Upper lobe of left lung (tissue), 6 donors: ENCODE results near the gene RAB38. TPM values are rescaled to one million over a fixed set of nuclear protein-coding genes. Genes with fewer than 3 reads are reported as not detected.
A peak's percentile ranks its signal among the peaks of the same experiment; 100 is the strongest.

ENCODE experiments used
- ATAC-seq, 2 donors: fragments of 200-7000 bp; cut with Tn5 transposase; one replicate each; pipeline ENCODE4 v1.9.1; 2022; ENCODE audit warnings: mild to moderate bottlenecking in 2 of 2, moderate library complexity in 2 of 2; ENCODE audit not compliant: low FRiP score in 2 of 2
- DNase-seq, 2 donors: peaks; one replicate each; pipeline ENCODE4 v3.0.0-alpha.2; 2019 to 2020
- H3K27ac ChIP-seq, 4 donors: fragments of 200-600 bp; sonication (generic); one replicate each; pipeline ENCODE4 v1.5.1; 2016 to 2019
- H3K27me3 ChIP-seq, 4 donors: fragments of 200-600 bp; sonication (generic); one replicate each; pipeline ENCODE4 v1.5.1; 2017 to 2019
- H3K36me3 ChIP-seq, 4 donors: fragments of 200-600 bp; sonication (generic); one replicate each; pipeline ENCODE4 v1.5.1; 2016 to 2019
- H3K4me1 ChIP-seq, 4 donors: fragments of 200-600 bp; sonication (generic); one replicate each; pipeline ENCODE4 v1.5.1; 2018 to 2019
- H3K4me3 ChIP-seq, 4 donors: fragments of 200-600 bp; sonication (generic); one replicate each; pipeline ENCODE4 v1.5.1; 2017 to 2019; ENCODE audit warnings: mild to moderate bottlenecking in 2 of 4, moderate library complexity in 1 of 4
- H3K9me3 ChIP-seq, 4 donors: fragments of 200-600 bp; sonication (generic); one replicate each; pipeline ENCODE4 v1.5.1; 2018 to 2019
- EP300 ChIP-seq, 4 donors: sonication (generic); formaldehyde crosslinking; IDR thresholded peaks; one replicate each; pipeline ENCODE4 v1.5.1; 2017; ENCODE audit warnings: antibody characterized with exemption in 4 of 4, control low read depth in 2 of 4
- POLR2A ChIP-seq, 4 donors: fragments of 450-650 bp; IDR thresholded peaks; one replicate each; pipeline ENCODE4 v1.5.1; 2016 to 2017; ENCODE audit warnings: antibody characterized with exemption in 4 of 4, mild to moderate bottlenecking in 2 of 4
- POLR2AphosphoS5 ChIP-seq, 2 donors: sonication (generic); formaldehyde crosslinking; IDR thresholded peaks; one replicate each; pipeline ENCODE4 v1.5.1; 2017; ENCODE audit warnings: antibody characterized with exemption in 2 of 2
- WGBS, 2 donors: methylation state at CpG; one replicate each; pipeline ENCODE4 v1.1.5; 2017 to 2018; 5-methylcytosine and 5-hydroxymethylcytosine counted together
- total RNA-seq, 6 donors: library from RNA; depleted of rRNA in 4 of 6; stranded (reverse); fragments of >200 nt in 4 of 6; gene quantifications; one replicate each; pipeline versions ENCODE4 v1.1.0 to v1.2.1, GENCODE V29; 2016 to 2021
- TF ChIP-seq, protein P1 (sequence below), 6 experiments: fragments of 450-650 bp in 4 of 6; fragments of 200-600 bp in 2 of 6; sonication (generic) in 2 of 6; IDR thresholded peaks; one replicate each; pipeline ENCODE4 v1.5.1; 2016 to 2019; ENCODE audit warnings: antibody characterized with exemption in 6 of 6
- donor health status: DM: no; HTN: no; CAD: no; lungs with moderate emphysema.
- donor health status: DM: no; HTN: yes; CAD: no; lungs with severe emphysema.

RAB38 gene
- total RNA-seq, 6 donors from 2014 or later: 6.3 to 10.6 (median 7.1) TPM; not detected in 1

DNA sequence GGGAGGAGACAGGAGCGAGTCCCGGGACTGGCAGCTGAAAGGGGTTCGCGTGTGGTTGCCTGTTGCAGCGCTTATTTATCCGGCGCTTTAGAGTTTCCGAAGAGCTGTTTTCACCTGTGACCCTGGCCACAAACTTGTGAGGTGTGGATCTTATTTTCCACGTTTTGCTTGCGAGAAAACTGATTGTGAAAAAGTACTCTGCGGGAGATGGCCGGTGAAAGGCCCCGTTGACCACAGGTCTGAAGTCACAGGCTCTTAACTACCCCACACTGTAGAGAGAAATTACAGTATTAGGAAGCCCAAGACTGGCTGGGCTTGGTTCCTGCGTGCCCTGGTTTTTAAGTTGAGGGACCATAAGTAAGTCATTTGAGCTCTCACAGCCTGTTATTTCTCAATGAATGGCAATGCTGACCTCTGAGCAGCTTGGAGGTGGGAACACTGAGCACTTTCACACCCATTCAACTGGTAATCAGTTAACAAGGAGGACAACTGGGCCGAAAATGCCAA, 379 bp upstream of the RAB38 start:
- peak overlapping the region; percentile 19 to 59 (median 50) for H3K4me3 ChIP-seq
- H3K27ac ChIP-seq: peak overlapping the region; percentile 58 to 84 (median 79)
- WGBS, 2 donors: 14 to 18% methylated on average over 14 to 15 of the region's 15 CpGs
- TF ChIP-seq POLR2A (IDR thresholded peaks at IDR 0.05) (no peak), POLR2AphosphoS5 (IDR thresholded peaks at IDR 0.05) (no peak), EP300 (IDR thresholded peaks at IDR 0.05) (no peak)
- no peaks in the 10 kb centered on the region for H3K27me3 ChIP-seq
- peak; percentile 21 to 46 for ATAC-seq
- no peaks in the 10 kb centered on the region for H3K9me3 ChIP-seq
- peak in 1 of 2 donors; percentile 28 for DNase-seq
- no peaks in the 10 kb centered on the region for H3K36me3 ChIP-seq
- H3K4me1 ChIP-seq: peaks cover 0 to 24% (median 8%) of the 10 kb centered on the region in 4 donors

DNA sequence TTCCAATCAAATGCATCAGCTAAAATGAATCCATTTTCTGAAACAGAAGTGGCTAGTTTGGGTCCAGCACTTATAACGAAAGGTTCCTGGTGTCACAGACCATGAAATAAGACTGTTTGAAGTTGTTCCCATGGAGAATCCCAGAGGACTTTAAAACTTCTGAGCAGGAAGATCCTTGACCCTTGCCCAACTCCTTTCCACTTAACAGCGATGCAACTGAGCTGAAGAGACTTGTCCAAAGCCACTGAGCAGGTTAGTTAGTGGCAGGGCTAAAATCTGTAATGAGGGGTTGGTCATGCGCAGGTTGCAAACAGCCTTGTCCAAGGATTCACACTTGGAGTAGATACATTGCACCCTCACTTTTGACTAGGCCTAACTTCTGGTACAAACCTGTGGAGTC, 1.3 kb downstream of the RAB38 start:
- ATAC-seq: no peak
- H3K36me3 ChIP-seq: no peaks in the 10 kb centered on the region
- peaks cover 0 to 24% (median 8%) of the 10 kb centered on the region in 4 donors for H3K4me1 ChIP-seq
- WGBS, 2 donors: 62 to 78% methylated on average over 3 of the region's 3 CpGs
- peak in 1 of 2 donors; percentile 36 for DNase-seq
- H3K27ac ChIP-seq: peak overlapping the region in 3 of 4 donors; percentile 40 to 83 (median 75)
- H3K27me3 ChIP-seq: no peaks in the 10 kb centered on the region
- no peak for TF ChIP-seq EP300 (IDR thresholded peaks at IDR 0.05)
- peak overlapping the region in 1 of 4 donors; percentile 58 for H3K4me3 ChIP-seq
- H3K9me3 ChIP-seq: no peaks in the 10 kb centered on the region

DNA sequence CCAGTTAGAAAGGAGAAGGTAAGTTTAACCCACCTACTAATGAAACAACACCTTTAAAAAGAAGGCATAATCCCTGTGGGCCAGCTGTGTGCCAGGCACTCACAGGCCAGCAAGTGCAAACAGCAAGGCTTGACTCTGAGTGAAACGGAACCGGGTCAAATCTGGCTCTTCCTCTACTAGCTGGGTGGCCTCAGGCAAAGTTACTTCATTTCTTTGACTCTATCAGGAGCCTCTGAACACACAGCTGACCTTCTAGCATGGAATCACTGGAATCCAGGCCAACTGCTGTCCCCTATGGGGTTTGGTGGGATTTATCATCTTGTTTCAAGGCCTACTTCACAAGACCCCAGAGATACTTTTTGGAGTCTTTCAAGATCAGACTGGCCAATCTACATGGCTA, 3.3 kb downstream of the RAB38 start:
- no peaks in the 10 kb centered on the region for H3K36me3 ChIP-seq

DNA sequence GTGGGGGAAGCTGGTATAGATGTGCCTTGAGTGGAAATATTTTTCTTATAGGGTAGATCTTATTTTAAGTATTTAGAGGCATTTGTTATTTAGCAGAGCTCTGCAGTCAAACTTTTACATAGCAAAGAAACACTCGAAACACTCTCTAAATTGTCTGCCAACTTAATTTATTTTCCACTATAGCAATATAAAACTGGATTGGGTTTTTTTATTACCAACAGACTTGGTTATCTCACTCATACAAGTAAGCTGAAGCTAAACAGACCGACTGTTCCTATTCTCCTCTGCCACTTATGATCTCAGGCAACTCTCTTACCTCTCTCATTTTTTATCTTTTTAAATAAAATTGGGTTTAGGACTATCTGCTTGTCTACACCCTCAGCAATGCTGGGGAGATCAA, 4.6 kb downstream of the RAB38 start:
- Histone ChIP-seq H3K36me3 (no peaks in the 10 kb centered on the region), H3K27ac (no peak overlapping the region), H3K4me3 (no peak overlapping the region), H3K9me3 (no peaks in the 10 kb centered on the region), H3K4me1 (peaks cover 0 to 21% (median 7%) of the 10 kb centered on the region in 4 donors), H3K27me3 (no peaks in the 10 kb centered on the region)
- WGBS, 2 donors: 85 to 89% methylated on average over 2 of the region's 2 CpGs
- TF ChIP-seq, protein P1, sequence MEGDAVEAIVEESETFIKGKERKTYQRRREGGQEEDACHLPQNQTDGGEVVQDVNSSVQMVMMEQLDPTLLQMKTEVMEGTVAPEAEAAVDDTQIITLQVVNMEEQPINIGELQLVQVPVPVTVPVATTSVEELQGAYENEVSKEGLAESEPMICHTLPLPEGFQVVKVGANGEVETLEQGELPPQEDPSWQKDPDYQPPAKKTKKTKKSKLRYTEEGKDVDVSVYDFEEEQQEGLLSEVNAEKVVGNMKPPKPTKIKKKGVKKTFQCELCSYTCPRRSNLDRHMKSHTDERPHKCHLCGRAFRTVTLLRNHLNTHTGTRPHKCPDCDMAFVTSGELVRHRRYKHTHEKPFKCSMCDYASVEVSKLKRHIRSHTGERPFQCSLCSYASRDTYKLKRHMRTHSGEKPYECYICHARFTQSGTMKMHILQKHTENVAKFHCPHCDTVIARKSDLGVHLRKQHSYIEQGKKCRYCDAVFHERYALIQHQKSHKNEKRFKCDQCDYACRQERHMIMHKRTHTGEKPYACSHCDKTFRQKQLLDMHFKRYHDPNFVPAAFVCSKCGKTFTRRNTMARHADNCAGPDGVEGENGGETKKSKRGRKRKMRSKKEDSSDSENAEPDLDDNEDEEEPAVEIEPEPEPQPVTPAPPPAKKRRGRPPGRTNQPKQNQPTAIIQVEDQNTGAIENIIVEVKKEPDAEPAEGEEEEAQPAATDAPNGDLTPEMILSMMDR (IDR thresholded peaks at IDR 0.05): no peak
- TF ChIP-seq POLR2A (IDR thresholded peaks at IDR 0.05) (no peak), POLR2AphosphoS5 (IDR thresholded peaks at IDR 0.05) (no peak), EP300 (IDR thresholded peaks at IDR 0.05) (no peak)
- DNase-seq (no peak), ATAC-seq (no peak)

More for the DNA sequence above, 3.3 kb downstream of the RAB38 start:
- TF ChIP-seq EP300 (IDR thresholded peaks at IDR 0.05) (no peak), POLR2AphosphoS5 (IDR thresholded peaks at IDR 0.05) (no peak), POLR2A (IDR thresholded peaks at IDR 0.05) (no peak)
- TF ChIP-seq, protein P1 (IDR thresholded peaks at IDR 0.05): no peak
- ATAC-seq (no peak), DNase-seq (no peak)
- Histone ChIP-seq H3K27ac (no peak overlapping the region), H3K27me3 (no peaks in the 10 kb centered on the region), H3K4me3 (no peak overlapping the region), H3K9me3 (no peaks in the 10 kb centered on the region), H3K4me1 (peaks cover 0 to 24% (median 8%) of the 10 kb centered on the region in 4 donors)
- WGBS, 2 donors: 48 to 55% methylated on average over 2 of the region's 2 CpGs

DNA sequence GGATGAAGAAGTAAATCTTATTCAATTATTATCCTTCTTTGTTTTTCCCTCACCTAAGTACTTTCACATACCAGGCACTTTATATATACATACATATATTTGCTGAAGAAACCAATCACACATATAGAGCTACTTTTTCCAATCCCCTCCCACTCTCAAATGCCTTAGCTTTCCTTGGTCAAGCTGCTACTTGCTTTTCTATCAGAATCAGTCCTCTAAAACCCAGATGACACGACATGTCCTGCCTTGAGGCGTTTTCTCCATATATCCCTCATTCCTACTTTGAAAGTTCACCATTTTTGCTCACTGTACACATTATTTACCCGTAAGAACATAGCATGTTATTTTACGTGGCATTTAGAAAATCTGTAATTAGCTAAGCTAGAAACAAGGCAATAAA, 5.4 kb downstream of the RAB38 start:
- TF ChIP-seq, protein P1 (IDR thresholded peaks at IDR 0.05): no peak
- TF ChIP-seq POLR2AphosphoS5 (IDR thresholded peaks at IDR 0.05) (no peak), POLR2A (IDR thresholded peaks at IDR 0.05) (no peak), EP300 (IDR thresholded peaks at IDR 0.05) (no peak)
- Histone ChIP-seq H3K4me1 (peaks cover 0 to 13% (median 6%) of the 10 kb centered on the region in 4 donors), H3K9me3 (no peaks in the 10 kb centered on the region), H3K27me3 (no peaks in the 10 kb centered on the region), H3K4me3 (no peak overlapping the region), H3K27ac (no peak overlapping the region), H3K36me3 (no peaks in the 10 kb centered on the region)
- ATAC-seq (no peak), DNase-seq (no peak)
- 89 to 91% methylated on average over 4 of the region's 4 CpGs for WGBS, 2 donors

DNA sequence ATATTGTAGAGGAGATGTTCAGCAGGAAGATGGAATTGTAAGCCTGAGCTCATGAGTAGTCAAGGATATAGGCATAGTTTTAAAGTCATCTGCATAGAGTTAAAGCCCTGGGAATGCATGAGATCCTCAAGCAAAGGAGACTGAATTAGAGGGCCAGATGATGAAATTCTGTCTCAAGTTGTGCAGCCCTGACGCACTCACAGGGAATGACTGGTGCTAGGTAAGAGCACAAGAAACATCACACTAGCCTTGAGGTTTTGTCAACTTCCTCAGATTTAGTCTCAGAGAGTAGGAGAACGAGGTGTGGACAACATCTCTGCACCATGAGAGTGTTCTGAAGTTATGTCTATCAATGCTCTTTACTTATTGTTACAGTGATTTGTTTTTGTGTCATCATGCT, 5.8 kb downstream of the RAB38 start:
- DNase-seq (peak in 1 of 2 donors; percentile 27), ATAC-seq (no peak)
- 86 to 88% methylated on average over 2 of the region's 2 CpGs for WGBS, 2 donors
- TF ChIP-seq, protein P1 (IDR thresholded peaks at IDR 0.05): no peak
- TF ChIP-seq POLR2AphosphoS5 (IDR thresholded peaks at IDR 0.05) (no peak), POLR2A (IDR thresholded peaks at IDR 0.05) (no peak), EP300 (IDR thresholded peaks at IDR 0.05) (no peak)
- no peak overlapping the region for H3K27ac ChIP-seq
- H3K36me3 ChIP-seq: no peaks in the 10 kb centered on the region
- H3K9me3 ChIP-seq: no peaks in the 10 kb centered on the region
- H3K4me1 ChIP-seq: peaks cover 0 to 10% (median 5%) of the 10 kb centered on the region in 4 donors
- H3K4me3 ChIP-seq: no peak overlapping the region
- no peaks in the 10 kb centered on the region for H3K27me3 ChIP-seq
